ENCODE measurements around the gene PDCL3. TPM values are rescaled to one million over a fixed set of nuclear protein-coding genes. Genes with fewer than 3 reads are reported as not detected.
A peak's percentile ranks its signal among the peaks of the same experiment; 100 is the strongest.

PDCL3 gene
- polyA plus RNA-seq, 1 donor (not counting 4 experiments of a cell fraction or from before 2014, with no cell fraction given), result 42.2 TPM

DNA sequence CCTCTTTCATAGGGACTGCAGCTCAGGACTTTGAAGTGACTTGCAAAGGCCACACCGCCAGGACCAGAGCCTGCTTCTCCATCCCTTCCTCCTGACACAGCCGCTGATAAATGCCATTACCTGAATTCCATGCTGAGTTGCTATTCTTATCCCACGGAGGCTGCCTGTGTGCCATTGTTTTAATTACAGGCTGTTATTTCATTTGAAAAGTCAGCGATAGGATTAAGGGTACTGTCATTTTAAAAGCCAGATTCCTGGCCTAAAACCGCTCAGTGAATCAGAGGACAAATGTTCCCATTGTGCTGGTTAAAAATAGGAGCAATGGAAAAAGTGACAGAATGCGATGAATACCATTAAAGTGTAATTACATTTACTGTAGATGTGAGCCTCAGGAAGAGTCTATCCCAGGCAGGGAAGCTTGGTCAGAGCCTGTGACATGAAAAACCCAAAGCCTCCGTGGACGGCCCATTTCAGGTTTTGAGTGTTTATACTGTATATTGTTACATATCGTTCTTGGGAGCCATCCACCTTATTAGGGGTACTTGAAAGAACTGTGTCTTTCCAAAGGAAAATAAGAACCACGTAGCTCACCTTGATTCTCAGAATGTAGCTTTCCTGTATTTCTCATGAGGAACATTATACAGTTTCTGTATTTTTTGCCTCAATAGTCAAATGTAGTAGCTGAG lies 41.3 kb downstream of the PDCL3 start:
- Histone ChIP-seq H3K27me3 (ENCODE audit: control insufficient read depth, extremely low read depth, insufficient read depth, low read length) (no peaks in the 10 kb centered on the region), H3K4me1 (ENCODE audit: control insufficient read depth, extremely low read depth, insufficient read depth, low read length) (no peaks in the 10 kb centered on the region), H3K9ac (ENCODE audit: control insufficient read depth, extremely low read depth, insufficient read depth, low read length) (no peak overlapping the region), H3K27ac (ENCODE audit: control insufficient read depth, insufficient read depth, low read length) (no peak overlapping the region), H4K20me1 (ENCODE audit: control insufficient read depth, extremely low read depth, insufficient read depth, low read length) (no peaks in the 10 kb centered on the region), H3K79me2 (ENCODE audit: control insufficient read depth, insufficient read depth, low read length) (no peaks in the 10 kb centered on the region), H3K9me1 (ENCODE audit: control insufficient read depth, extremely low read depth, insufficient read depth, low read length) (no peaks in the 10 kb centered on the region), H3K4me2 (ENCODE audit: control insufficient read depth, extremely low read depth, insufficient read depth, low read depth, low read length) (no peak overlapping the region), H2AFZ (ENCODE audit: control insufficient read depth, low read length) (no peak overlapping the region), H3K36me3 (ENCODE audit: control insufficient read depth in 2 of 2, extremely low read depth in 1 of 2, insufficient read depth in 2 of 2, low read length in 2 of 2) (no peaks in the 10 kb centered on the region), H3K9me3 (ENCODE audit: control insufficient read depth, low read depth, low read length) (no peaks in the 10 kb centered on the region), H3K4me3 (ENCODE audit: control insufficient read depth in 2 of 3, extremely low read depth in 1 of 3, insufficient read depth in 2 of 3, low read depth in 1 of 3, low read length in 3 of 3) (no peak overlapping the region)
- no peak for FAIRE-seq
- dilution Hi-C loops (cut with MboI; ENCODE audit: extremely low pct_ligation_motif_present, low sequenced_read_pairs), result no loop called here
- no peak for DNase-seq (ENCODE audit: low read depth, low spot score)
- TF ChIP-seq, protein P1, sequence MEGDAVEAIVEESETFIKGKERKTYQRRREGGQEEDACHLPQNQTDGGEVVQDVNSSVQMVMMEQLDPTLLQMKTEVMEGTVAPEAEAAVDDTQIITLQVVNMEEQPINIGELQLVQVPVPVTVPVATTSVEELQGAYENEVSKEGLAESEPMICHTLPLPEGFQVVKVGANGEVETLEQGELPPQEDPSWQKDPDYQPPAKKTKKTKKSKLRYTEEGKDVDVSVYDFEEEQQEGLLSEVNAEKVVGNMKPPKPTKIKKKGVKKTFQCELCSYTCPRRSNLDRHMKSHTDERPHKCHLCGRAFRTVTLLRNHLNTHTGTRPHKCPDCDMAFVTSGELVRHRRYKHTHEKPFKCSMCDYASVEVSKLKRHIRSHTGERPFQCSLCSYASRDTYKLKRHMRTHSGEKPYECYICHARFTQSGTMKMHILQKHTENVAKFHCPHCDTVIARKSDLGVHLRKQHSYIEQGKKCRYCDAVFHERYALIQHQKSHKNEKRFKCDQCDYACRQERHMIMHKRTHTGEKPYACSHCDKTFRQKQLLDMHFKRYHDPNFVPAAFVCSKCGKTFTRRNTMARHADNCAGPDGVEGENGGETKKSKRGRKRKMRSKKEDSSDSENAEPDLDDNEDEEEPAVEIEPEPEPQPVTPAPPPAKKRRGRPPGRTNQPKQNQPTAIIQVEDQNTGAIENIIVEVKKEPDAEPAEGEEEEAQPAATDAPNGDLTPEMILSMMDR (optimal IDR thresholded peaks at IDR 0.05 in 1 of 3, IDR thresholded peaks at IDR 0.05 in 1 of 3, conservative IDR thresholded peaks at IDR 0.05 in 1 of 3; ENCODE audit: extremely low read depth in 1 of 3, insufficient read depth in 2 of 3, low read length in 3 of 3), result no peak
- no peak for TF ChIP-seq EZH2 (IDR thresholded peaks at IDR 0.05; ENCODE audit: low read length)

GRCh38 chr2:100606332-100606725 lies 43.5 kb downstream of the PDCL3 start:
- Histone ChIP-seq H3K27me3 (ENCODE audit: control insufficient read depth, extremely low read depth, insufficient read depth, low read length) (no peaks in the 10 kb centered on the region), H3K9me1 (ENCODE audit: control insufficient read depth, extremely low read depth, insufficient read depth, low read length) (no peaks in the 10 kb centered on the region), H3K79me2 (ENCODE audit: control insufficient read depth, insufficient read depth, low read length) (no peaks in the 10 kb centered on the region), H3K36me3 (ENCODE audit: control insufficient read depth in 2 of 2, extremely low read depth in 1 of 2, insufficient read depth in 2 of 2, low read length in 2 of 2) (no peaks in the 10 kb centered on the region), H3K9ac (ENCODE audit: control insufficient read depth, extremely low read depth, insufficient read depth, low read length) (no peak overlapping the region), H3K9me3 (ENCODE audit: control insufficient read depth, low read depth, low read length) (no peaks in the 10 kb centered on the region), H4K20me1 (ENCODE audit: control insufficient read depth, extremely low read depth, insufficient read depth, low read length) (no peaks in the 10 kb centered on the region), H3K4me2 (ENCODE audit: control insufficient read depth, extremely low read depth, insufficient read depth, low read depth, low read length) (no peak overlapping the region), H3K27ac (ENCODE audit: control insufficient read depth, insufficient read depth, low read length) (no peak overlapping the region), H3K4me1 (ENCODE audit: control insufficient read depth, extremely low read depth, insufficient read depth, low read length) (no peaks in the 10 kb centered on the region), H3K4me3 (ENCODE audit: control insufficient read depth in 2 of 3, extremely low read depth in 1 of 3, insufficient read depth in 2 of 3, low read depth in 1 of 3, low read length in 3 of 3) (no peak overlapping the region), H2AFZ (ENCODE audit: control insufficient read depth, low read length) (peak overlapping the region; percentile 3)
- dilution Hi-C loops (cut with MboI; ENCODE audit: extremely low pct_ligation_motif_present, low sequenced_read_pairs), result no loop called here
- FAIRE-seq, result no peak
- DNase-seq (ENCODE audit: low read depth, low spot score), result no peak
- no peak for TF ChIP-seq EZH2 (IDR thresholded peaks at IDR 0.05; ENCODE audit: low read length)
- TF ChIP-seq, protein P1 (optimal IDR thresholded peaks at IDR 0.05 in 1 of 3, IDR thresholded peaks at IDR 0.05 in 1 of 3, conservative IDR thresholded peaks at IDR 0.05 in 1 of 3; ENCODE audit: extremely low read depth in 1 of 3, insufficient read depth in 2 of 3, low read length in 3 of 3), result no peak

Measured in keratinocyte (primary cell).